Measurements from ENCODE around the gene MYPOP.
A peak's percentile ranks its signal among the peaks of the same experiment; 100 is the strongest.

MYPOP gene

GRCh38 chr19:45878043-45878794 lies 24.2 kb downstream of the MYPOP start:
- Histone ChIP-seq H3K4me2 (ENCODE audit: low read length) (no peak overlapping the region), H4K20me1 (ENCODE audit: insufficient read depth, low read length) (no peaks in the 10 kb centered on the region), H3K9ac (ENCODE audit: low read length) (no peak overlapping the region), H3K9me3 (ENCODE audit: insufficient read depth, low read length) (no peaks in the 10 kb centered on the region), H2AFZ (ENCODE audit: low read depth, low read length) (no peak overlapping the region; the same call in 1 of the 2 replicates), H3K36me3 (replicated peaks; ENCODE audit: low read depth, low read length) (no peaks in the 10 kb centered on the region), H3K4me3 (ENCODE audit: low read length) (no peak overlapping the region), H3K4me1 (ENCODE audit: low read length) (peaks cover 45% of the 10 kb centered on the region), H3K27ac (ENCODE audit: low read length) (no peak overlapping the region), H3K27me3 (ENCODE audit: low read depth, low read length) (no peaks in the 10 kb centered on the region), H3K79me2 (ENCODE audit: low read length) (no peaks in the 10 kb centered on the region)
- TF ChIP-seq EZH2phosphoT487 (IDR thresholded peaks at IDR 0.05; ENCODE audit: low read depth): no peak
- no peak for TF ChIP-seq CTCF (IDR thresholded peaks at IDR 0.05; ENCODE audit: low read depth, low read length)

DNA sequence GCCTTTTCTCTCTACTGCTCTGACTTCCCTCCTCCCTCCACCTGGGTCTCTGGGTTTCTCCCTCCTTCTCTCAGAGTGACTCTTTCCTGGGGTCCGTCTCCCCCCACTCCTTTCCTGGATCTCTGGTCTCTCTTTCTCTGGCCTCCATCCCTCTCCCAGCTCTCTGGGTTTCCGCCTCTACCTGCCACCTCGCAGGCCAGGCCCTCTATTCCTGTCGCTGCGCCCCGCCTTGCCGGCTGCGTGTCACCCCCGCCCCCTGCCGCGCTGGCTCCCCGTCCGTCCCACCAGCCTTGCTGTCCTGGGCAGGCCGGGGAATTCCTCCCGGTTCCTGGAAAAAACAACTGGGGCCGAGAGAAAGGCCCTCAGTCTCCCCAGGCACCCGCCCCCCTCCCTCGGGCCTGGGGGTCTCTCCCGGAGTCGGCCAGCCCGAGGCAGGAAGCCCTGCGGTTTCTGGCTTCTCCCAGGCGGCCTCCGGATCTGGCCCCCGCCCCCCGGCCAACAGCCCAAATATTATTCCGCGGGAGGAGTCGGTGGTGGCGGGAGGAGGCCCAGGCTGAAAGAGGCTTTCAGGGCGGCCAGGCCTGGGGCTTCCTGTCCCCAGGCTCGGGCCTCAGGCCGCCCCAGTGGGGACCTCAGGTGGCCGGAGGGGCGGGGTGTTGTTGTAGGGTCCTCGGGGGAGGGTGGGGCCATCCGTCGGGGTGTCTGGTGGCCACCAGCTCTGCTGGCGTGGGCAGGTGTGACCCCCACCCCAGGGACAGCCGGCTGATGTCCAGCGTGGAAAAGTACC lies 25.8 kb downstream of the MYPOP start:
- H3K9me3 ChIP-seq (ENCODE audit: insufficient read depth, low read length): no peaks in the 10 kb centered on the region
- peak overlapping the region; percentile 73 for H3K9ac ChIP-seq (ENCODE audit: low read length)
- peak overlapping the region; percentile 89 for H3K4me2 ChIP-seq (ENCODE audit: low read length)
- H3K79me2 ChIP-seq (ENCODE audit: low read length): no peaks in the 10 kb centered on the region
- no peaks in the 10 kb centered on the region for H4K20me1 ChIP-seq (ENCODE audit: insufficient read depth, low read length)
- H3K27ac ChIP-seq (ENCODE audit: low read length): peak overlapping the region; percentile 9; the same call in 1 of the 2 replicates
- H3K27me3 ChIP-seq (ENCODE audit: low read depth, low read length): no peaks in the 10 kb centered on the region
- H3K36me3 ChIP-seq (replicated peaks; ENCODE audit: low read depth, low read length): peaks cover 3% of the 10 kb centered on the region
- peaks cover 32% of the 10 kb centered on the region for H3K4me1 ChIP-seq (ENCODE audit: low read length)
- no peak for TF ChIP-seq CTCF (IDR thresholded peaks at IDR 0.05; ENCODE audit: low read depth, low read length)
- no peak for TF ChIP-seq EZH2phosphoT487 (IDR thresholded peaks at IDR 0.05; ENCODE audit: low read depth)
- H3K4me3 ChIP-seq (ENCODE audit: low read length): peak overlapping the region; percentile 71
- peak overlapping the region; percentile 85 for H2AFZ ChIP-seq (ENCODE audit: low read depth, low read length)

DNA sequence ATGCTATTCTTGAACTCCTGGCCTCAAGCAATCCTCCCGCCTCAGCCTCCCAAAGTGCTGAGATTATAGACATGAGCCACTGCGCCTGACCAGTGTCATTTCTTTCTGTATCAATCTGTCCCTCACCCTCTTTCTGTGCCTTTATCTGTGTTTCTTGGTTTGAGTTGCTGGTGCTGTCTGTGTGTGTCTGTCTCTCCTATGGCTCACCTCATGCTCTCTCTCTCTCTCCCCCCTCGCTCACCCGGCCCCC lies 26.3 kb downstream of the MYPOP start:
- Histone ChIP-seq H2AFZ (ENCODE audit: low read depth, low read length) (peak overlapping the region; percentile 85; the same call in 1 of the 2 replicates), H3K4me2 (ENCODE audit: low read length) (peak overlapping the region; percentile 89), H3K27me3 (ENCODE audit: low read depth, low read length) (no peaks in the 10 kb centered on the region), H3K9ac (ENCODE audit: low read length) (peak overlapping the region; percentile 73), H3K36me3 (replicated peaks; ENCODE audit: low read depth, low read length) (peaks cover 3% of the 10 kb centered on the region), H3K4me1 (ENCODE audit: low read length) (peaks cover 27% of the 10 kb centered on the region), H4K20me1 (ENCODE audit: insufficient read depth, low read length) (no peaks in the 10 kb centered on the region), H3K9me3 (ENCODE audit: insufficient read depth, low read length) (no peaks in the 10 kb centered on the region), H3K79me2 (ENCODE audit: low read length) (no peaks in the 10 kb centered on the region), H3K4me3 (ENCODE audit: low read length) (peak overlapping the region; percentile 71), H3K27ac (ENCODE audit: low read length) (peak overlapping the region; percentile 9; the same call in 1 of the 2 replicates)
- TF ChIP-seq CTCF (IDR thresholded peaks at IDR 0.05; ENCODE audit: low read depth, low read length) (no peak), EZH2phosphoT487 (IDR thresholded peaks at IDR 0.05; ENCODE audit: low read depth) (no peak)

GRCh38 chr19:45874620-45874966 lies 27.8 kb downstream of the MYPOP start:
- Histone ChIP-seq H2AFZ (ENCODE audit: low read depth, low read length) (no peak overlapping the region), H3K27ac (ENCODE audit: low read length) (no peak overlapping the region), H3K36me3 (replicated peaks; ENCODE audit: low read depth, low read length) (peaks cover 3% of the 10 kb centered on the region), H3K4me2 (ENCODE audit: low read length) (no peak overlapping the region), H3K9me3 (ENCODE audit: insufficient read depth, low read length) (no peaks in the 10 kb centered on the region), H3K4me3 (ENCODE audit: low read length) (no peak overlapping the region), H4K20me1 (ENCODE audit: insufficient read depth, low read length) (no peaks in the 10 kb centered on the region), H3K9ac (ENCODE audit: low read length) (no peak overlapping the region), H3K27me3 (ENCODE audit: low read depth, low read length) (no peaks in the 10 kb centered on the region), H3K4me1 (ENCODE audit: low read length) (peaks cover 25% of the 10 kb centered on the region), H3K79me2 (ENCODE audit: low read length) (no peaks in the 10 kb centered on the region)
- TF ChIP-seq CTCF (IDR thresholded peaks at IDR 0.05; ENCODE audit: low read depth, low read length) (no peak), EZH2phosphoT487 (IDR thresholded peaks at IDR 0.05; ENCODE audit: low read depth) (no peak)

Measured in OCI-LY3 (cell line).